GM18519 (cell line): ENCODE measurements around the gene CDK6.

Experiments used
- ATAC-seq: cut with Tn5 transposase; IDR thresholded peaks from one replicate; pipeline ENCODE4 v1.9.1; 2021; ENCODE audit warnings: mild to moderate bottlenecking, moderate library complexity; ENCODE audit not compliant: unreplicated experiment, low FRiP score

The CDK6 gene

DNA sequence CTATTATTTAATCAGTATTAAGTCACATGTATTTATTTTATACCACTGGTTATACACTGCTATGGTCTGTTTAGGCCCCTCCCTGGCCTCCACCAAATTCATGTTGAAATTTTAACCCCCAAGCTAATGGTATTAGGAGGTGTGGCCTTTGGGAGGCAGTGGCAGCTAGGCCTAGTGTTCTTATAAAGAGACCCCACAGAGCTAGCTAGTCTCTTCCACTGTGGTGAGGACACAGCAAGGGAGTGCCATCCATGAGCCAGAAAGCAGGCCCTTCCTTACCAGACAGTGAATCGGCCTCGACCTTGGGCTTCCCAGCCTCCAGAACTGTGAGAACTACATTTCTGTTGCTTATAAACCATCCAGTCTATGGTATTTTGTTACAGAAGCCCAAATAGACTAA lies 279.1 kb downstream of the CDK6 start:
- ATAC-seq = no peak
